Measurements from ENCODE around the gene CENPN.

The CENPN gene

DNA sequence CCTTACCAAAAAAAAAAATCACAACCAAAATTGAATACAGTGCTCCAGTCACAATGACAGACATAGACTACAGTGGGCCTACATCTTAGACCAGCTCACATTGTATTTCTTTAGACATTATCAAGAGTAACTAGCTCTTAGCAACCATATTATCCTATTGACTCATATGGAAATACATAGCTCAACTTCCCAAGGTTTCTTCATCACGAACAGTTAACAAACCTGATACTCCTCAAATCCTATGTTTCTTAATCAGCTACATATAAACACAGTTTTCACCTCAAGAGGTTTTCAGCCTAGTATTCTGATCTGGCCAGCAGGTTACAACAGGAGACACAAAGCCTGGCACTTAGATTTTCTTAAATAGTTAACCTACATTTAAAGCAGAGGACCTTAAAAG is 30.1 kb upstream of the CENPN start:
- H3K9me3 ChIP-seq, result no peaks in the 10 kb centered on the region
- TF ChIP-seq, protein P1, sequence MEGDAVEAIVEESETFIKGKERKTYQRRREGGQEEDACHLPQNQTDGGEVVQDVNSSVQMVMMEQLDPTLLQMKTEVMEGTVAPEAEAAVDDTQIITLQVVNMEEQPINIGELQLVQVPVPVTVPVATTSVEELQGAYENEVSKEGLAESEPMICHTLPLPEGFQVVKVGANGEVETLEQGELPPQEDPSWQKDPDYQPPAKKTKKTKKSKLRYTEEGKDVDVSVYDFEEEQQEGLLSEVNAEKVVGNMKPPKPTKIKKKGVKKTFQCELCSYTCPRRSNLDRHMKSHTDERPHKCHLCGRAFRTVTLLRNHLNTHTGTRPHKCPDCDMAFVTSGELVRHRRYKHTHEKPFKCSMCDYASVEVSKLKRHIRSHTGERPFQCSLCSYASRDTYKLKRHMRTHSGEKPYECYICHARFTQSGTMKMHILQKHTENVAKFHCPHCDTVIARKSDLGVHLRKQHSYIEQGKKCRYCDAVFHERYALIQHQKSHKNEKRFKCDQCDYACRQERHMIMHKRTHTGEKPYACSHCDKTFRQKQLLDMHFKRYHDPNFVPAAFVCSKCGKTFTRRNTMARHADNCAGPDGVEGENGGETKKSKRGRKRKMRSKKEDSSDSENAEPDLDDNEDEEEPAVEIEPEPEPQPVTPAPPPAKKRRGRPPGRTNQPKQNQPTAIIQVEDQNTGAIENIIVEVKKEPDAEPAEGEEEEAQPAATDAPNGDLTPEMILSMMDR (IDR thresholded peaks at IDR 0.05; ENCODE audit: low read depth, low read length), result no peak
- no peak for DNase-seq
- no peak overlapping the region for H3K4me3 ChIP-seq (ENCODE audit: low read depth, low read length)
- peaks cover 22% of the 10 kb centered on the region for H3K36me3 ChIP-seq
- H3K27me3 ChIP-seq, result no peaks in the 10 kb centered on the region
- H3K4me1 ChIP-seq, result no peaks in the 10 kb centered on the region

DNA sequence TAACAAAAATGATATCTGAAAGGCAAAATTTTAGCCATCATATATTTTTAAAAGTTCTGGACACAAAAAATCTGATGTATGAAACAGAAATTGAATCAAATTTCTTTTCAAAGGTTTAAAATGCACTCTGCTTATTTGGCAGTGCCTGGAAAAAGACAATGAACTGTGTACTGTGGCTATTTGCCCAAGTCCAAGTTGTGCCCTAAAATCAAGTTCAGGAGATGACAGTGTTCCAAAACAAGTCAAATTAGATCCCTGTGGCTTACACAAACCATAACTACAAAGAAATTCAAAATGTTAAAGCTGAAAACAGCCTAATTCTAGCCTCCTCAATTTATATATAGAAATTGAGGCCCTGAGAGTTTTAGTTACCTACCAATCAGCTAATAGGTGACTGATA is 25.9 kb upstream of the CENPN start:
- TF ChIP-seq, protein P1 (IDR thresholded peaks at IDR 0.05; ENCODE audit: low read depth, low read length), result no peak
- no peak overlapping the region for H3K4me3 ChIP-seq (ENCODE audit: low read depth, low read length)
- DNase-seq, result no peak
- no peaks in the 10 kb centered on the region for H3K27me3 ChIP-seq
- H3K36me3 ChIP-seq, result peaks cover 7% of the 10 kb centered on the region
- H3K9me3 ChIP-seq, result no peaks in the 10 kb centered on the region
- no peaks in the 10 kb centered on the region for H3K4me1 ChIP-seq

DNA sequence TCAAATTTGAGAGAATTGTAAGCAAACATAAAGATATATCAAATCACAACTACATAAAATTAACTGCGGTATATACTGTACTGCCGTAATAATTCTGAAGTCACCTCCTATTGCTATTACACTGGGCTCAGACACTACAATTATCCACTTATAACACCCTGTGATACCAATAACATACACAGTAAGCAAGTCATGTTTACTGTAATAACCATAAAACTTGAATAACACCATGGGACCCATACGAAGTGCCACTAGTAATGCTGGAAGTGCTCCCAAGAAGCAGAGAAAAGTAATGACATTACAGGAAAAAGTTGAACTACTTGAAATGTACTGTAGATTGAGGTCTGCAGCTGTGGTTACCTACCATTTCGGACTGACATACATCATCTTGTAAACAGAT is 24.4 kb upstream of the CENPN start:
- H3K4me3 ChIP-seq (ENCODE audit: low read depth, low read length), result no peak overlapping the region
- H3K27me3 ChIP-seq, result no peaks in the 10 kb centered on the region
- peaks cover 3% of the 10 kb centered on the region for H3K36me3 ChIP-seq
- no peaks in the 10 kb centered on the region for H3K9me3 ChIP-seq
- no peak for DNase-seq
- TF ChIP-seq, protein P1 (IDR thresholded peaks at IDR 0.05; ENCODE audit: low read depth, low read length), result no peak
- no peaks in the 10 kb centered on the region; the same call in 1 of the 2 replicates for H3K4me1 ChIP-seq

DNA sequence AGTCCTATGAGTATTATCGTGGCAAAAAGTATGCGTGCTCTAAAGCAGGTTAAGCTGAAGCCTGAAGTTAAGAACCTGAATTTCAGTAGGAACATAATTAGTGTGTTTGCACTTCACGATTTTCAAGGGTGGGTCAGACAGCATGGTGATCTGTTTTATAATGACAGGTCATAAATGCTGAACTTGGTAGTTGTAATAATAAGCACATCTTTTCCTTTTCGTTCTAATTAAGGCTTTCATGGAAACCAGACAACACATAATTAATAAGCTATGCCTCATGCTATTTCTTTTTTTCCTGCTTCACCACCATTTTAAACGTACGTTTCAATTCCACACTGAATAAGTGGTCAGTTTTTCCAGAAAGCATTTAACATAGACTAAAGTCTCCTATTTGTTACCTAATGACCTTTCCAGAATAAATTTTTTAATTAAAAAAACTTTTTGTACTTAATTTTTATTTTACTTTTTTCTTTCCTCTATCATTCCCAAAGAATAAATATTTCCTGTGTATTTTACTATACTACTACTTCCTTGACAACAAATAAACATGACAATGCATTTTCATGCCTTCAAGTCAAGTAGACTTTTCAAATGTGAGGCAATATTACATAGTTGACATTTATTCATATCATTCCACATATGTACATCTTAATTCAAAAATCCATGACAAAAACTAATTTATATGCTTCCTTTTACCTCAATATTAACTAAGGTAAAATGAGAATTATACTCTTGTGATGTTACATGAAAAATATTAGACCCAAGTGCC is 22.7 kb upstream of the CENPN start:
- H3K4me1 ChIP-seq, result no peaks in the 10 kb centered on the region; the same call in 1 of the 2 replicates
- TF ChIP-seq, protein P1 (IDR thresholded peaks at IDR 0.05; ENCODE audit: low read depth, low read length), result no peak
- DNase-seq, result no peak
- no peak overlapping the region for H3K4me3 ChIP-seq (ENCODE audit: low read depth, low read length)
- H3K36me3 ChIP-seq, result peaks cover 3% of the 10 kb centered on the region
- no peaks in the 10 kb centered on the region for H3K9me3 ChIP-seq
- no peaks in the 10 kb centered on the region for H3K27me3 ChIP-seq

DNA sequence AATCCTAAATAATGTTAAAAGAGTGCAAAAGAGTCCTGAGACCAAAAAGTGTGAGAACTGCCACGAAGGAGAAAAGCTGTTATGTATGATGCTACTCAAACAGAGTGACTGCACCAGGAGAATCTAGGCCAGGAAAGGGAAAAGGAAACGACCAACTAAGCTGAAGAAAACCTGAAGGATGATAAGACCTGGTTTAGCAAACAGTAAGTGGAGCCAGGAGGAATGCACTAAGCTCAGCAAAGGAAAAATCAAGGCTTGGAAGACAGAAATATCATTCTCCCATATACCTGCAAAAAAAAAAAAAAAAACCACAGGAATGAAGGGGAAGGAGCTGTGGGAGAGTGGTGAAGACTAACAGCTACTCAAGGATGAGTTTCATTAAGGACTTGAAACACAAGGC is 21.4 kb upstream of the CENPN start:
- no peak for DNase-seq
- Histone ChIP-seq H3K9me3 (no peaks in the 10 kb centered on the region), H3K4me1 (no peaks in the 10 kb centered on the region; the same call in 1 of the 2 replicates), H3K4me3 (ENCODE audit: low read depth, low read length) (no peak overlapping the region), H3K27me3 (no peaks in the 10 kb centered on the region), H3K36me3 (no peaks in the 10 kb centered on the region; the same call in 1 of the 2 replicates)
- TF ChIP-seq, protein P1 (IDR thresholded peaks at IDR 0.05; ENCODE audit: low read depth, low read length), result no peak

DNA sequence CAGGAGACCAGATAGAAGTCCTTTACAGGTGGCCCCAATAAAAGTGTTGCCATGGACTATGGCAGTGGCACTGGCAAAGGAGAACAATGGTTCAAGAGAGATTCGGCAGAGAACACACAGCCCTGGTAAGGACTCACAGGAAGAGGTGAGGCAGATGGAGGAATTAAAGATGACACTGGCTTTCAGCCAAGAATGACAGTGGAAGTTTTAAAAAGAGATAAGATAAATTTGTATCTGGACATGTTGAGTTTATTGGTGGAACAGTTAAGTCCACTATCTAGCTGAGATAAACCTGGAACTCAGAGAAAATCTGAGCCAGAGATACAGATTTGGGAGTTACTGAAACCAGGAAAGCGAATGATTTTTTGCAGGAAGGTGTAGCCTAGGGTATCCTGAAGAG is 20.5 kb upstream of the CENPN start:
- Histone ChIP-seq H3K4me1 (no peaks in the 10 kb centered on the region; the same call in 1 of the 2 replicates), H3K36me3 (no peaks in the 10 kb centered on the region; the same call in 1 of the 2 replicates), H3K4me3 (ENCODE audit: low read depth, low read length) (no peak overlapping the region), H3K27me3 (no peaks in the 10 kb centered on the region), H3K9me3 (no peaks in the 10 kb centered on the region)
- DNase-seq, result no peak
- TF ChIP-seq, protein P1 (IDR thresholded peaks at IDR 0.05; ENCODE audit: low read depth, low read length), result no peak

All from BE2C (cell line).